WTC11 (cell line): ENCODE data around the gene TSPAN31. TPM values are rescaled to one million over a fixed set of nuclear protein-coding genes. Genes with fewer than 3 reads are reported as not detected.
A peak's percentile ranks its signal among the peaks of the same experiment; 100 is the strongest.

Source experiments
- AFF4 ChIP-seq: sonication (generic); formaldehyde crosslinking; IDR thresholded peaks from 2 replicates; pipeline ENCODE4 v1.8.1; 2023; ENCODE audit warnings: mild to moderate bottlenecking, missing genetic modification reagents, borderline replicate concordance
- ATF1 ChIP-seq: sonication (generic); formaldehyde crosslinking; IDR thresholded peaks from 2 replicates; pipeline ENCODE4 v1.8.1; 2023; ENCODE audit warnings: mild to moderate bottlenecking, moderate library complexity, missing genetic modification reagents
- CBFB ChIP-seq: sonication (generic); formaldehyde crosslinking; IDR thresholded peaks from 2 replicates; pipeline ENCODE4 v1.8.1; 2022; ENCODE audit warnings: mild to moderate bottlenecking, low read depth, missing genetic modification reagents
- CREB1 ChIP-seq: sonication (generic); formaldehyde crosslinking; IDR thresholded peaks from 2 replicates; pipeline ENCODE4 v1.8.0; 2023; ENCODE audit warnings: mild to moderate bottlenecking, missing genetic modification reagents
- ELF4 ChIP-seq: sonication (generic); formaldehyde crosslinking; IDR thresholded peaks from 2 replicates; pipeline ENCODE4 v1.8.1; 2022; ENCODE audit warnings: low read depth, mild to moderate bottlenecking, moderate library complexity, missing genetic modification reagents
- EMX1 ChIP-seq: fragments of 250-450 bp; sonication (Bioruptor Pico); IDR thresholded peaks from 2 replicates; pipeline ENCODE4 v1.8.0; 2021; ENCODE audit warnings: mild to moderate bottlenecking
- GRHL2 ChIP-seq: fragments of 250-450 bp; sonication (Bioruptor Pico); IDR thresholded peaks from 2 replicates; pipeline ENCODE4 v1.8.0; 2022; ENCODE audit warnings: mild to moderate bottlenecking, moderate library complexity; ENCODE audit not compliant: insufficient replicate concordance, severe bottlenecking
- JUN ChIP-seq: sonication (generic); formaldehyde crosslinking; IDR thresholded peaks from 2 replicates; pipeline ENCODE4 v1.8.0; 2023; ENCODE audit warnings: mild to moderate bottlenecking, missing genetic modification reagents
- OVOL2 ChIP-seq: fragments of 250-450 bp; sonication (Bioruptor Pico); IDR thresholded peaks from 2 replicates; pipeline ENCODE4 v1.9.0; 2021; ENCODE audit warnings: mild to moderate bottlenecking, borderline replicate concordance
- PRRX2 ChIP-seq: fragments of 250-450 bp; sonication (Bioruptor Pico); IDR thresholded peaks from 2 replicates; pipeline ENCODE4 v1.8.0; 2021; ENCODE audit warnings: mild to moderate bottlenecking
- SMAD4 ChIP-seq: sonication (generic); formaldehyde crosslinking; IDR thresholded peaks from 2 replicates; pipeline ENCODE4 v1.8.0; 2022; ENCODE audit warnings: mild to moderate bottlenecking, missing genetic modification reagents
- TEAD1 ChIP-seq: sonication (generic); formaldehyde crosslinking; IDR thresholded peaks from 2 replicates; pipeline ENCODE4 v1.8.0; 2022; ENCODE audit warnings: mild to moderate bottlenecking, missing genetic modification reagents
- ZNF121 ChIP-seq: sonication (generic); formaldehyde crosslinking; IDR thresholded peaks from 2 replicates; pipeline ENCODE4 v1.8.0; 2023; ENCODE audit warnings: missing genetic modification reagents
- ZNF219 ChIP-seq: sonication (generic); formaldehyde crosslinking; IDR thresholded peaks from 2 replicates; pipeline ENCODE4 v1.8.0; 2023; ENCODE audit warnings: missing genetic modification reagents, mild to moderate bottlenecking, borderline replicate concordance
- ZNF263 ChIP-seq: sonication (generic); formaldehyde crosslinking; IDR thresholded peaks from 2 replicates; pipeline ENCODE4 v1.8.1; 2022; ENCODE audit warnings: low read depth, mild to moderate bottlenecking, moderate library complexity, missing genetic modification reagents
- ZNF281 ChIP-seq: sonication (generic); formaldehyde crosslinking; IDR thresholded peaks from 2 replicates; pipeline ENCODE4 v1.8.0; 2023; ENCODE audit warnings: mild to moderate bottlenecking, missing genetic modification reagents
- ZNF317 ChIP-seq: sonication (generic); formaldehyde crosslinking; IDR thresholded peaks from 2 replicates; pipeline ENCODE4 v1.8.1; 2023; ENCODE audit warnings: low read depth, mild to moderate bottlenecking, moderate library complexity, missing genetic modification reagents, borderline replicate concordance
- ZNF416 ChIP-seq: fragments of 250-450 bp; sonication (Bioruptor Pico); IDR thresholded peaks from 2 replicates; pipeline ENCODE4 v1.9.0; 2021; ENCODE audit warnings: mild to moderate bottlenecking, inconsistent platforms
- total RNA-seq: library from RNA; stranded (reverse); gene quantifications from 3 replicates; pipeline ENCODE4 v1.2.3, GENCODE V29; 2021
- TF ChIP-seq, protein P1 (sequence below): sonication (generic); formaldehyde crosslinking; IDR thresholded peaks from 2 replicates; pipeline ENCODE4 v1.8.0; 2023; ENCODE audit warnings: missing genetic modification reagents
- TF ChIP-seq, protein P2 (sequence below): sonication (generic); formaldehyde crosslinking; IDR thresholded peaks from 2 replicates; pipeline ENCODE4 v1.8.1; 2022; ENCODE audit warnings: missing genetic modification reagents, borderline replicate concordance
- TF ChIP-seq, protein P3 (sequence below): sonication (generic); formaldehyde crosslinking; IDR thresholded peaks from 2 replicates; pipeline ENCODE4 v1.8.1; 2022; ENCODE audit warnings: low read depth, missing genetic modification reagents, borderline replicate concordance
- TF ChIP-seq, protein P4 (sequence below): sonication (generic); formaldehyde crosslinking; IDR thresholded peaks from 2 replicates; pipeline ENCODE4 v1.8.1; 2023; ENCODE audit warnings: mild to moderate bottlenecking, missing genetic modification reagents, moderate library complexity
- TF ChIP-seq, protein P5 (sequence below): fragments of 250-450 bp; sonication (Bioruptor Pico); IDR thresholded peaks from 2 replicates; pipeline ENCODE4 v1.8.0; 2021; ENCODE audit warnings: mild to moderate bottlenecking
- TF ChIP-seq, protein P6 (sequence below): fragments of 250-450 bp; sonication (Bioruptor Pico); IDR thresholded peaks from 2 replicates; pipeline ENCODE4 v1.9.0; 2021; ENCODE audit warnings: moderate library complexity, mild to moderate bottlenecking, inconsistent platforms, borderline replicate concordance
- TF ChIP-seq, protein P7 (sequence below): sonication (generic); formaldehyde crosslinking; IDR thresholded peaks from 2 replicates; pipeline ENCODE4 v1.8.1; 2022; ENCODE audit warnings: mild to moderate bottlenecking, missing genetic modification reagents, moderate library complexity, borderline replicate concordance

TSPAN31 gene
- total RNA-seq, 1 experiment from 2014 or later: 9.9 TPM

DNA sequence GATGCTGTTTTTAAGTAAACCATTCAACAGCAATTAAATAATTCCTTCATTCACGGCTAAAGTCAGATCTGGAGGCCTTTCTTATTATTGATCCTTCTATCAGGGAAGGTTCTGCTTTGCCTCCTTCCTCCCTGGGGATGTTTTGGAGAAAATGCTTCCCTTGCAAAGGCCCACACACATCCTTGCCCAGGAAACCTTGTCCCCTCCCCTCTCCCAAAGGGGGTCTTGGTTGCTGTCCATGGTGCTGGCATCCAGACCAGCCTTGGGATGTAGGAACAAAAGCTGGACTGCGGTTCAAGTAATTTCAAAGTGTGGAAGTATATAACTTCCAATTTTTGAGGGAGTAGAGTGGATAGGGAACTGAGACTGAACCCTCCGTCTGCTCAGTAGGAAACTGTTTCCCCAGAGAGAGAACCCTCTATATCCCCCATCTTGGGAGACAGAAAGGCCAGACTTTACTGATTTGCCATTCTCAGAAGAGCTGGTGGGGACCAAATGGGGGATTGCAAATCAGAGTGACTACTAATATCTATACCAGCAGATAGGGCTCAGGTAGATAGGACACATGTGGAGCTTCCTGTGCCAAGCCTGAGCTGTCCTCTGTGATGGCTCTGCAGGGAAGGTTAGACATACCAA lies 15.6 kb downstream of the TSPAN31 start (continued):
- TF ChIP-seq AFF4 (CRISPR knock-in tag): no peak
- TF ChIP-seq PRRX2: no peak
- TF ChIP-seq JUN (CRISPR knock-in tag): no peak
- TF ChIP-seq, protein P1, sequence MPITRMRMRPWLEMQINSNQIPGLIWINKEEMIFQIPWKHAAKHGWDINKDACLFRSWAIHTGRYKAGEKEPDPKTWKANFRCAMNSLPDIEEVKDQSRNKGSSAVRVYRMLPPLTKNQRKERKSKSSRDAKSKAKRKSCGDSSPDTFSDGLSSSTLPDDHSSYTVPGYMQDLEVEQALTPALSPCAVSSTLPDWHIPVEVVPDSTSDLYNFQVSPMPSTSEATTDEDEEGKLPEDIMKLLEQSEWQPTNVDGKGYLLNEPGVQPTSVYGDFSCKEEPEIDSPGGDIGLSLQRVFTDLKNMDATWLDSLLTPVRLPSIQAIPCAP: 0 out of 2 replicates have a peak, but pooled peaks have one; percentile 59
- TF ChIP-seq, protein P2, sequence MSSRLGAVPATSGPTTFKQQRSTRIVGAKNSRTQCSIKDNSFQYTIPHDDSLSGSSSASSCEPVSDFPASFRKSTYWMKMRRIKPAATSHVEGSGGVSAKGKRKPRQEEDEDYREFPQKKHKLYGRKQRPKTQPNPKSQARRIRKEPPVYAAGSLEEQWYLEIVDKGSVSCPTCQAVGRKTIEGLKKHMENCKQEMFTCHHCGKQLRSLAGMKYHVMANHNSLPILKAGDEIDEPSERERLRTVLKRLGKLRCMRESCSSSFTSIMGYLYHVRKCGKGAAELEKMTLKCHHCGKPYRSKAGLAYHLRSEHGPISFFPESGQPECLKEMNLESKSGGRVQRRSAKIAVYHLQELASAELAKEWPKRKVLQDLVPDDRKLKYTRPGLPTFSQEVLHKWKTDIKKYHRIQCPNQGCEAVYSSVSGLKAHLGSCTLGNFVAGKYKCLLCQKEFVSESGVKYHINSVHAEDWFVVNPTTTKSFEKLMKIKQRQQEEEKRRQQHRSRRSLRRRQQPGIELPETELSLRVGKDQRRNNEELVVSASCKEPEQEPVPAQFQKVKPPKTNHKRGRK: peak; percentile 19; the same call in 1 of the 2 replicates
- TF ChIP-seq ELF4 (CRISPR knock-in tag): no peak
- TF ChIP-seq SMAD4 (CRISPR knock-in tag): no peak
- TF ChIP-seq EMX1 (CRISPR knock-in tag): no peak
- no peak for TF ChIP-seq ZNF416 (CRISPR knock-in tag)
- no peak for TF ChIP-seq CBFB
- no peak for TF ChIP-seq ATF1 (CRISPR knock-in tag)
- no peak for TF ChIP-seq ZNF317
- TF ChIP-seq ZNF281 (CRISPR knock-in tag): no peak
- peak; percentile 54; the same call in 1 of the 2 replicates for TF ChIP-seq TEAD1 (CRISPR knock-in tag)
- no peak for TF ChIP-seq ZNF263 (CRISPR knock-in tag)
- TF ChIP-seq ZNF219 (CRISPR knock-in tag): no peak
- TF ChIP-seq, protein P3, sequence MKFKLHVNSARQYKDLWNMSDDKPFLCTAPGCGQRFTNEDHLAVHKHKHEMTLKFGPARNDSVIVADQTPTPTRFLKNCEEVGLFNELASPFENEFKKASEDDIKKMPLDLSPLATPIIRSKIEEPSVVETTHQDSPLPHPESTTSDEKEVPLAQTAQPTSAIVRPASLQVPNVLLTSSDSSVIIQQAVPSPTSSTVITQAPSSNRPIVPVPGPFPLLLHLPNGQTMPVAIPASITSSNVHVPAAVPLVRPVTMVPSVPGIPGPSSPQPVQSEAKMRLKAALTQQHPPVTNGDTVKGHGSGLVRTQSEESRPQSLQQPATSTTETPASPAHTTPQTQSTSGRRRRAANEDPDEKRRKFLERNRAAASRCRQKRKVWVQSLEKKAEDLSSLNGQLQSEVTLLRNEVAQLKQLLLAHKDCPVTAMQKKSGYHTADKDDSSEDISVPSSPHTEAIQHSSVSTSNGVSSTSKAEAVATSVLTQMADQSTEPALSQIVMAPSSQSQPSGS (CRISPR knock-in tag): no peak
- TF ChIP-seq OVOL2 (CRISPR knock-in tag): no peak
- TF ChIP-seq, protein P4, sequence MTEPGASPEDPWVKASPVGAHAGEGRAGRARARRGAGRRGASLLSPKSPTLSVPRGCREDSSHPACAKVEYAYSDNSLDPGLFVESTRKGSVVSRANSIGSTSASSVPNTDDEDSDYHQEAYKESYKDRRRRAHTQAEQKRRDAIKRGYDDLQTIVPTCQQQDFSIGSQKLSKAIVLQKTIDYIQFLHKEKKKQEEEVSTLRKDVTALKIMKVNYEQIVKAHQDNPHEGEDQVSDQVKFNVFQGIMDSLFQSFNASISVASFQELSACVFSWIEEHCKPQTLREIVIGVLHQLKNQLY (CRISPR knock-in tag): no peak
- no peak for TF ChIP-seq CREB1 (CRISPR knock-in tag)
- TF ChIP-seq, protein P5, sequence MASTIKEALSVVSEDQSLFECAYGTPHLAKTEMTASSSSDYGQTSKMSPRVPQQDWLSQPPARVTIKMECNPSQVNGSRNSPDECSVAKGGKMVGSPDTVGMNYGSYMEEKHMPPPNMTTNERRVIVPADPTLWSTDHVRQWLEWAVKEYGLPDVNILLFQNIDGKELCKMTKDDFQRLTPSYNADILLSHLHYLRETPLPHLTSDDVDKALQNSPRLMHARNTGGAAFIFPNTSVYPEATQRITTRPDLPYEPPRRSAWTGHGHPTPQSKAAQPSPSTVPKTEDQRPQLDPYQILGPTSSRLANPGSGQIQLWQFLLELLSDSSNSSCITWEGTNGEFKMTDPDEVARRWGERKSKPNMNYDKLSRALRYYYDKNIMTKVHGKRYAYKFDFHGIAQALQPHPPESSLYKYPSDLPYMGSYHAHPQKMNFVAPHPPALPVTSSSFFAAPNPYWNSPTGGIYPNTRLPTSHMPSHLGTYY (CRISPR knock-in tag): no peak
- no peak for TF ChIP-seq ZNF121 (CRISPR knock-in tag)
- TF ChIP-seq, protein P6, sequence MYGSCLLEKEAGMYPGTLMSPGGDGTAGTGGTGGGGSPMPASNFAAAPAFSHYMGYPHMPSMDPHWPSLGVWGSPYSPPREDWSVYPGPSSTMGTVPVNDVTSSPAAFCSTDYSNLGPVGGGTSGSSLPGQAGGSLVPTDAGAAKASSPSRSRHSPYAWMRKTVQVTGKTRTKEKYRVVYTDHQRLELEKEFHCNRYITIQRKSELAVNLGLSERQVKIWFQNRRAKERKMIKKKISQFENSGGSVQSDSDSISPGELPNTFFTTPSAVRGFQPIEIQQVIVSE (CRISPR knock-in tag): no peak
- TF ChIP-seq GRHL2 (CRISPR knock-in tag): no peak
- TF ChIP-seq, protein P7, sequence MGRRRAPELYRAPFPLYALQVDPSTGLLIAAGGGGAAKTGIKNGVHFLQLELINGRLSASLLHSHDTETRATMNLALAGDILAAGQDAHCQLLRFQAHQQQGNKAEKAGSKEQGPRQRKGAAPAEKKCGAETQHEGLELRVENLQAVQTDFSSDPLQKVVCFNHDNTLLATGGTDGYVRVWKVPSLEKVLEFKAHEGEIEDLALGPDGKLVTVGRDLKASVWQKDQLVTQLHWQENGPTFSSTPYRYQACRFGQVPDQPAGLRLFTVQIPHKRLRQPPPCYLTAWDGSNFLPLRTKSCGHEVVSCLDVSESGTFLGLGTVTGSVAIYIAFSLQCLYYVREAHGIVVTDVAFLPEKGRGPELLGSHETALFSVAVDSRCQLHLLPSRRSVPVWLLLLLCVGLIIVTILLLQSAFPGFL (CRISPR knock-in tag): no peak
